Body of pancreas (tissue), 4 donors: ENCODE data around the gene CA5B.

Source experiments
- POLR2A ChIP-seq, 3 donors: fragments of 450-650 bp; IDR thresholded peaks; one replicate each; pipeline ENCODE4 v1.6.1; 2016; ENCODE audit warnings: antibody characterized with exemption in 3 of 3, mild to moderate bottlenecking in 2 of 3
- TF ChIP-seq, protein P1 (sequence below), 7 experiments: fragments of 450-650 bp in 4 of 7; fragments of 200-600 bp in 3 of 7; sonication (generic) in 3 of 7; IDR thresholded peaks; one replicate each; pipeline ENCODE4 v1.5.1; 2016 to 2019; ENCODE audit warnings: antibody characterized with exemption in 7 of 7

DNA sequence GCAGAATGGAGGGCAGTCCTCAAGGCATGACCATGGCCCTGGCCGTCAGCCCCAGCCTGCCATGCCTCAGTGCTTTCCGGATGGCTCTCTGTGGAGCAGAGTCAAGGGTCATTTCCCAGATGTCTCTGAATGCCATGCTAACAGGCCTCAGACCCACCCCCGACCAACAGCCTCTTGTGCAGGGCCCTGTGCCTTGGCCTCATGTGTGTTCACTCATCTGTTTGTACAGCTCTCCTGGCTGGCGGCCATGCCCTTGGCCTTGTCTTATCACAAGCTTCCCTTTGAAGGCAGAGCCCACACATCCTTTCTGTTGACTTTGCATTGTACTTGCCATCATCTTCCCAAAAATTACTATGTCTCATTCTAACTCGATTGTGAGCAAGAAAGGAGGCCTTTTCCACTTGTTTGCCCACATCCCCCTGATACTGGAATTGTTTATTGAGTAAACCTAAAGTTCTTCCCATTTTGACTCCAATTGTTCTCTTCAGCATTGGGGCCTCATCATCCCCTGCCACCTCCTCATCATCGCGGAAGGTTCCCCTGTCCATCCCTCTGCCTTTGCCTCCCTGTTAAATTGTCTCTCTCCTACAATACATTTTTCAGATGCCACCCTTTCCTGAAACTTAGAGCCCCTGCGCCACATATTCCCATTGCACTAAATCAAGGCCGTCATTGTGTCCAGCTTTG lies 6.3 kb downstream of the CA5B start:
- TF ChIP-seq, protein P1, sequence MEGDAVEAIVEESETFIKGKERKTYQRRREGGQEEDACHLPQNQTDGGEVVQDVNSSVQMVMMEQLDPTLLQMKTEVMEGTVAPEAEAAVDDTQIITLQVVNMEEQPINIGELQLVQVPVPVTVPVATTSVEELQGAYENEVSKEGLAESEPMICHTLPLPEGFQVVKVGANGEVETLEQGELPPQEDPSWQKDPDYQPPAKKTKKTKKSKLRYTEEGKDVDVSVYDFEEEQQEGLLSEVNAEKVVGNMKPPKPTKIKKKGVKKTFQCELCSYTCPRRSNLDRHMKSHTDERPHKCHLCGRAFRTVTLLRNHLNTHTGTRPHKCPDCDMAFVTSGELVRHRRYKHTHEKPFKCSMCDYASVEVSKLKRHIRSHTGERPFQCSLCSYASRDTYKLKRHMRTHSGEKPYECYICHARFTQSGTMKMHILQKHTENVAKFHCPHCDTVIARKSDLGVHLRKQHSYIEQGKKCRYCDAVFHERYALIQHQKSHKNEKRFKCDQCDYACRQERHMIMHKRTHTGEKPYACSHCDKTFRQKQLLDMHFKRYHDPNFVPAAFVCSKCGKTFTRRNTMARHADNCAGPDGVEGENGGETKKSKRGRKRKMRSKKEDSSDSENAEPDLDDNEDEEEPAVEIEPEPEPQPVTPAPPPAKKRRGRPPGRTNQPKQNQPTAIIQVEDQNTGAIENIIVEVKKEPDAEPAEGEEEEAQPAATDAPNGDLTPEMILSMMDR (IDR thresholded peaks at IDR 0.05): no peak
- no peak for TF ChIP-seq POLR2A (IDR thresholded peaks at IDR 0.05)
